ENCODE measurements around the gene AMH. TPM values are rescaled to one million over a fixed set of nuclear protein-coding genes. Genes with fewer than 3 reads are reported as not detected.

The AMH gene
- total RNA-seq, 3 donors from 2014 or later: 2.5 to 3.9 TPM; not detected in 1

Other genes starting within 250 kb of the AMH start
- gene BTBD2, start 233.6 kb upstream of the AMH start, total RNA-seq: 10 to 100 TPM; 52.0 to 67.2 (median 54.4) TPM
- gene MKNK2, start 198.1 kb upstream of the AMH start, total RNA-seq: 100 to 1,000 TPM in 1 of 3 donors, 10 to 100 TPM in 2; 94.7 to 170 (median 97.0) TPM
- gene MOB3A, start 153.0 kb upstream of the AMH start, total RNA-seq: 10 to 100 TPM; 18.3 to 45.8 (median 29.2) TPM
- 10 to 100 TPM in 1 of 3 donors, 1 to 10 TPM in 2; 3.6 to 12.8 (median 3.7) TPM for gene IZUMO4, start 152.4 kb upstream of the AMH start, total RNA-seq
- 10 to 100 TPM; 53.6 to 68.5 (median 54.0) TPM for gene AP3D1, start 97.8 kb upstream of the AMH start, total RNA-seq
- 10 to 100 TPM in 1 of 3 donors, 1 to 10 TPM in 2; 7.7 to 10.2 (median 8.0) TPM for gene DOT1L, start 85.4 kb upstream of the AMH start, total RNA-seq
- 10 to 100 TPM; 44.6 to 52.8 (median 47.4) TPM for gene PLEKHJ1, start 13.0 kb upstream of the AMH start, total RNA-seq
- gene SF3A2, start 12.5 kb upstream of the AMH start, total RNA-seq: 10 to 100 TPM; 32.6 to 38.0 (median 33.3) TPM
- 1 to 10 TPM in 2 of 3 donors, not detected in 1; 1.0 to 2.3 TPM for gene JSRP1, start 7.1 kb downstream of the AMH start, total RNA-seq
- 1 to 10 TPM in 1 of 3 donors, not detected in 2; 1.8 TPM for gene PEAK3, start 32.9 kb downstream of the AMH start, total RNA-seq
- under 1 TPM in 2 of 3 donors, not detected in 1; 0.16 to 0.33 TPM for gene LINGO3, start 58.8 kb downstream of the AMH start, total RNA-seq
- 100 to 1,000 TPM in 2 of 3 donors, 10 to 100 TPM in 1; 95.1 to 188 (median 125) TPM for gene LSM7, start 79.3 kb downstream of the AMH start, total RNA-seq
- 10 to 100 TPM; 23.5 to 61.2 (median 49.8) TPM for gene SPPL2B, start 79.4 kb downstream of the AMH start, total RNA-seq
- under 1 TPM in 1 of 3 donors, not detected in 2; under 0.01 TPM for gene TMPRSS9, start 110.9 kb downstream of the AMH start, total RNA-seq
- 10 to 100 TPM; 27.7 to 34.4 (median 28.1) TPM for gene TIMM13, start 178.3 kb downstream of the AMH start, total RNA-seq
- gene LMNB2, start 207.6 kb downstream of the AMH start, total RNA-seq: 10 to 100 TPM; 13.1 to 25.2 (median 15.7) TPM
- 100 to 1,000 TPM; 136 to 301 (median 172) TPM for gene GADD45B, start 226.8 kb downstream of the AMH start, total RNA-seq